Mammary epithelial cell (primary cell): ENCODE results near the gene HLA-DOB.
"Not testable (repeated sequence)": the region's sequence is repeated elsewhere in the genome, so short reads cannot be mapped to it uniquely, and the experiment has no call there.

Experiments used
- CTCF ChIP-seq, 2 donors: IDR thresholded peaks in 1 of 2; conservative IDR thresholded peaks in 1 of 2; 2 replicates each; pipeline ENCODE4 v1.5.1; 2011 to 2012; ENCODE audit warnings: inconsistent platforms in 2 of 2, low read length in 2 of 2, mild to moderate bottlenecking in 2 of 2, control low read depth in 1 of 2, low read depth in 1 of 2; ENCODE audit not compliant: insufficient read depth in 1 of 2; ENCODE audit errors: extremely low read depth in 1 of 2
- EZH2 ChIP-seq: IDR thresholded peaks from 2 replicates; pipeline ENCODE4 v1.6.1; 2012; ENCODE audit warnings: low read length, inconsistent platforms, borderline replicate concordance

- not testable (repeated sequence) for TF ChIP-seq EZH2; CTCF (conservative IDR thresholded peaks at IDR 0.05 in 1 of 2, IDR thresholded peaks at IDR 0.05 in 1 of 2; ENCODE audit: extremely low read depth in 1 of 2, insufficient read depth in 1 of 2, low read depth in 1 of 2, low read length in 2 of 2)
Observed at GRCh38 chr6:32805404-32805803, 11.4 kb downstream of the HLA-DOB start.
